Posterior cingulate gyrus (tissue), 11 donors: ENCODE results near the gene ZFHX2.
"Not testable (repeated sequence)": the region's sequence is repeated elsewhere in the genome, so short reads cannot be mapped to it uniquely, and the experiment has no call there.

Experiments used
- DNase-seq, 10 donors: peaks; one replicate each; pipeline versions ENCODE4 v3.0.0 to v3.0.0-alpha.2; 2020 to 2021; ENCODE audit warnings: mixed read lengths in 3 of 10
- intact Hi-C: fragments of 100-400 bp; cut with DNase I; formaldehyde crosslinking; loops from one replicate; pipeline ENCODE4 v1.15.1; 2023

The ZFHX2 gene

DNA sequence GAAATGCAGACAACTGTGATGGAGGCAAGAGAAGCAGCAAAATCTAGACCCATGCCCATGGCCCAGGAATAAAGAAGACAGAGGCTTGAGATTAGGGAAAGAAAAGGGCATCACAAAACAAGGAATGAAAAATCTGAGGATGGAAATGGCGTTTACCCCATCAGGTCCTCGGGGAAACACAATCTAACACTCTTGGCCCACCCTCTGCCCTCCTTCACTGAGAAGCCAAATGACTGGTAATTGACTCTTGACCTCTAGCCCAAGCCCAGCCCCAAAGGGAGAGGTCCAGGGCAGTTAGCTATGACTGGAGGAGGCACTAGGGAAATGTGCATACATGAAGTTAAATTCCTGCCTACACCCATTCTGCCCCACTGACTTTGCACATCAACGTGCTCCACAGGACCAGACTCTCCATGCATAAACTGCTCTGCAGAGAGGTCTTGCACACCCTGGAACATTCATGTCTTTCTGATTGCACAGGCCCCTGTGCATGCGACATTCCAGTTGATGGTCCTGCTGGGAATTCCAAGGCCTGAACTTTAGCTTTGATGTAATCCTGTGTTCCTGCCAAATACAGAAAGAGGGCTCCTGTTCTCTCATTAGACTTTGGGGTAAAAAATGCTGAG is 5.7 kb downstream of the ZFHX2 start:
- intact Hi-C loops = no loop called here
- peak in 1 of 10 donors; percentile 8 for DNase-seq

DNA sequence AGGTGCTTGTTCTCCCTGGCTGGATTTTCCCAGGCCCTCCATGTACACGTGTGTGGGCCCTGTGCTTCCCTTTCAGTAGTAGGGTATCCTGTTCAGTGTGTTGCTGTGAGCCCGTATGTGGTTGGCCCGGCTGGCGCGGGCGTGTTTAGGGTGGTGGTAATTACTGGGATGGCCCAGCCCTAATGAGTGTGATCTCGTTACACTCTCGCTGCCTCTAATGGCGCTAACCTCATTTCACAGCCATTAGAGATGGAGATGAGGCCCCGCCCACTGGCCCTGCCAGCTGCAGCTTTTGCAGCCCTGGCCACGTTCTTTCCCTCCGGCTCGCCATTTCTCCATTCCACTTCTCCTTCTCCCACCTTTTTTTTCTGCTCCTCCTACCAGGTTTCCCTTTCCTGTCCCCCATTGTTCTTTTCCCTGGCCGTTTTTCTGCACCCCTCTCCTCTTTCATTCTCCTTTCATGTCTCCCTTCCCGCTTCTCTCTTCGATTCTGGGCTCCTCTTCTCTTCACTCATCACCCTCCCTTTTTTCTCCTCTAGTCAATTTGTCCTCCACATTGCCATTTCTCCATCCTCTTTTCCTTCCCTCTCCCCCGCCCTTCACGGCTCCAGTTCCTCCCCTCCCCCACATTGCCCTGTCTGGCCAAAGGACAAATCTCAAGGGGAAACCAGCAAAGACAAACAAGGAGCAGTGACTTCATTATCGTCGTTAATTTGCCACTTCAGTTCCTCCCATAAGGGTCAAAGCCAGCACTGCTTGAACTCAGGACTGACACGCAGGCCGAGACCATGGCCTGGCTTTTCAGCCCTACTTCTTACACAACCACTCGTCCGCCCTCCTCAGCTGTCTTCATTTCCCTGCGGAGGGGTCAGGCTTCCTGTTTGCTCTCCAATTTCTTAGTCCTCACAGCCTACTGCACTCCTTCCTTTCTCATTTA is 6.8 kb downstream of the ZFHX2 start:
- intact Hi-C loops = no loop called here
- DNase-seq = peak; percentile 49 to 93 (median 66)

DNA sequence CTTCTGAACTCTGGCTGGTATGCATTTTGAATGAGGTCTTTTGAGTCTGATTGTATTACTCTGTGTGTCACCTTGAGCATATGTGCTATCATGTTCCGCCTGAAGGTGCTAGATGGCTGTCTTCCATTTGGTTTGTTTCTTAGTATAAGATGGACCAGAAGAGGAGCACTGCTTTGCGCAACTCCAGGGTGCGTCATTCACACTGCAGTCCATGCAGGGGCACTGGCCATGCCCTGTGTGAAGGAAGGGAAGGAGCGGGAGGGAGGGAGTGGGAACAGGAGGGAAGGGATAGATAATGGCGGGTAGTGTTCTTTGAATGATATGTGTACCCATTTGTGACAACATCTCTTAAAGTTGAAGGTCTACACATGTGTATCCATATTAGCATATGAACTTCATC is 8.2 kb downstream of the ZFHX2 start:
- intact Hi-C loops = no loop called here
- DNase-seq = peak in 3 of 10 donors; percentile 42 to 71 (median 69)

DNA sequence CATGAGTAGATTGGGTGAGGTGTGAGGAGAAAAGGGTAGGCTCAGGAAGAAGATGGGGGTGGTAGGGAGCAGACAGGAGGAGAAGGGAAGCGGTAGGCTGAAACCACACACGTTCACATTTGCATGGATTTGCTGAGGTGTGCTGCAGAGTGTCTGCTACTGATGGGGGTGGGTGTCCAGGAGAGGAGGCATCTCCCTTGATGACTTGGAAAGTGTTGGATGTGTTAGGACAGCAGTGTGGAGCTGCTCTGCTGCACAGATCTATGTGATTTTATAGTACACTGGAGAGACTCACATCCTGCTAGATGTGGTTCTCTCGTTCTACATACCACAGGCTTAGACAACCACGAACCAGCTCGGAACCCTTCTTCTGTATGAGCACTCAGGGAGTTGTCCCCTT is 9.3 kb downstream of the ZFHX2 start:
- DNase-seq = peak in 3 of 10 donors; percentile 35 to 75 (median 64)
- intact Hi-C loops = no loop called here

DNA sequence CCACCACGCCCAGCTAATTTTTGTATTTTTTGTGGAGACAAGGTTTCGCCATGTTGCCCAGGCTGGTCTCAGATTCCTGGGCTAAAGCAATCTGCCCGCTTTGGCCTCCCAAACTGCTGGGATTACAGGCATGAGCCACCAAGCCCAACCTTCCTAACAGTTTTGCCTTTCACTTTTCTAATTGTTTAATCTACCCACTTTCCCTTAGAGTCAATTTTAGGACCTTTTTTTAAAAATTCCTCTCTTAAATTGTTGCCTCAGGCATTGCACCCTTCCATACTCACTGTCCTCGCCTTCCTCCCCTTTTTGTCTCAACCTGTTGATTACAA is 11.5 kb downstream of the ZFHX2 start:
- intact Hi-C loops = loop anchor here (2.0 kb wide), 1 partner anchor 57 kb away; no protein-coding TSS in a partner anchor
- DNase-seq = peak in 1 of 10 donors; percentile 14

DNA sequence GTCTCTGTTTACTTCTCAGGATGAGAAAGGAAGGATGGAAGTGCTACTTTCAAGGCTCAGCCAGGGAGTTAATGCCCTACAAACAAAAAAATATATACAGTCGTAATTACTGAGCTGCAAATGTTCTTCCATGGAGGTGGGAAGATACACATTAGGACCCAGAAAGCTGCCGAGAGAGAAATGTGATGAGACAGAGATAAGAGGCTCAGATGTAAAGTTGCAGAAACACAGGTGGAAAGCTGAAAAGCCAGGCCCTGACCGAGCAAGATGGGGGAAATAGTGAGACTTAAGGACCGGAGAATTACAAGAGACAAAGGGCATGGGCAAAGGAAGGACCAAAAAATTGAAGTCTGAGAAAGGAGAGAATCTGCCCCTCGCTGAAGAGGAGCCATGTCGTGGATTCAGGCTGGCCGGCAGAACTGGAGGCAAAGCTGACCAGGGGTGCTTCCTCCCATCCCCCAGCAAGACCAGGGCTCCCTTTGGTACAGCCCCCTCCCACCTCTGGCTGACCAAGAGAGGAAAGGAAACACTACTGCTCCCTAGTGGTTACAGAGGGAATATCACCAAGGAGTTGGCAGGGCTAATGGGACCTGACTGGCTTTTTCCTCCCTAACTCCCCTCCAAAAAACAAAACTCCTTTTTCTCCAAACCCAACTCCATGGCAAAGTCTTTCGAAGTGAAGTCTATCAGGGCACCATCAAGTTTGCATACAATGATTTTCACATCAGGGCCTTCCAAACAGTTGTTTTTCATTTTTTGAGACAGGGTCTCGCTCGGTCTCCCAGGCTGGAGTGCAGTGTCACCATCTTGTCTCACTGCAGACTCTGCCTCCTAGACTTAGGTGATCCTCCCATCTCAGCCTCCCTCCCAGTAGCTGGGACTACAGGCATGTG is 12.1 kb downstream of the ZFHX2 start:
- peak in 4 of 10 donors; percentile 43 to 88 (median 67) for DNase-seq

DNA sequence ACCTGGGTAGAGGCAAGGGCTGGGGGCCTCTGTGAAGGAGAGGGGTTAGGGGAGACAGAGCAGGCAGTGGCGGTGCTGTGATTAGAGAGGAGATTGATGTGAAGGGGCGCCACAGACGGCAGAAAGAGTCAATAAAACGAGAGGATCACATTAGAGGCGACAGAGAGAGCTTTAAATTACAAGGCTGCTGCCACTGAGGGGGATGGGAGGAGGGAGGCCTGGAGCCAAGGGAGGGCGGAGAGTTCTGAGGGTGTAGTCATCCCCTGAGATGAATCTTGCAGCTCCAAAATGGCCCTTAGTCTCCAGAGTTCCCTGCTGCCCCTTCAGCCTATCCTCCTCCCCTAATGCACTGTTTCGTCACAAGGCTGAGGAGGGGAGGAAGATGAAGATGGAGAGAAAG is 12.8 kb downstream of the ZFHX2 start:
- intact Hi-C loops = no loop called here
- peak in 9 of 10 donors; percentile 59 to 96 (median 61) for DNase-seq

More for the DNA sequence above, 12.1 kb downstream of the ZFHX2 start:
- intact Hi-C loops = loop anchor here (2.0 kb wide), 1 partner anchor 57 kb away; no protein-coding TSS in a partner anchor

DNA sequence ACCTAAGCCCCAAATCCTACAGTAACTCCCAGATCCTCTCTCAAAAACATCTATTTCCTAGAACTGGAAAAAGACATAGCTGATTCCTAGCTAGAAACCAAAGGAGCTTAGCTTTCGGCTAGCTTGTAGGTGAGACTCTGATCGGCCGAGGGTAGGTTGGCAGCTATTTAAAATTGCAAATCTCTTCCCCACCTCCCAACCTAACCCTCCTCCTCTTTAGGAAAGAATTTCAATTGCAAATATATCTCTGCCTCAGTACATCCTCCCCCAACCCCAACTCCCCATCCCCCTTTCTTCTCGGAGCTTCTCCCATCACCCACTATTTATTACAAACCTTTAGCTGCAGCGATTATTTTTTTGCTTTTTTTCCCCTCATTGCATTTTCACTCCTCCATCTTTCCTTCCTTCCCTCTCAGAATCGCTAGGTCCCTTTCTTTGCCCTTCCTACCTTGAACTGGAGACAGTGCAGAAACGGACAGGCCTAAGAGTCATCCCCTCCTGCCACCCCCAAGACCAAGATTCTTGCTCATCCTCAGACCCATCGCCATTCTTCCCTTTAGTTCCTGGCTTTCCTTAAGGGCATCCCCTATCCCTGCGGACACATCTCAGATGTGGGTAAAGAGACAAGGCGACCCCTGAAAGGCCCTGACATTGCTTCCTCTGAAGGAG is 13.4 kb downstream of the ZFHX2 start:
- intact Hi-C loops = no loop called here
- DNase-seq = peak in 1 of 10 donors; percentile 22

DNA sequence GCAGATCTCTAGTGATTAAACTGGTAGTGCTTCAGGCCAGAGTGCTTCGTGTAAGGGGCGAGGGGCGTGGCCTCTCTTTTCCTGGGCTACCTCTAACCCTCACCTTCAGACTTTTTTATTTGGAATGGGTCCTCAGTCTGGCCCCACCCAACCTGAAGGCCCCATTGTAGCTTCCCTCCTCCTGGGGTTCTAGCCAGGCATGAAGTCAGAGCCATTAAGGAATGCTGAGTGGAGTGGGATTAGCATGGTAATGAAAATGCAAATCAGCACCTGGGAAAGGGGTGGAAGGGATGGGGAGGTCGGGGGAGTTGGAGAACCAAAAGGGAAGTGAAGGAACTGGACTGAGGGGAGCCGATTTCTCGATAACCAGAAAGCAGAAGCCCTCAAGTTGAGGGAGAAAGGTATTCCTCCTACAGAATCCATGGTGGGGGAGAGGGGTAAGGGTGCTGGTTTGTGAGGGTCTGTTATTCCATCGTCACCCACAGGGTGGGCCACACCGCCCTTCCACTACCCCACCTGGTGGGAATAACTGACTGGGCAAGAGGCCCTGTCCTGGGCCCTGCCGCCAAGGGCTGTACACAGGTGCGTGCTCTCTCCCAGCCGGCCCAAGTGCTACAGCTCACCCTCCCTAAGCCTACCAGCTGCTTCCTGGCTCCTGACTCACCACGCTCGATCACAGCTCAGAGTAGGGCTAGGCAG is 14.1 kb downstream of the ZFHX2 start:
- intact Hi-C loops = no loop called here
- DNase-seq = peak in 4 of 10 donors; percentile 62 to 85 (median 85)

DNA sequence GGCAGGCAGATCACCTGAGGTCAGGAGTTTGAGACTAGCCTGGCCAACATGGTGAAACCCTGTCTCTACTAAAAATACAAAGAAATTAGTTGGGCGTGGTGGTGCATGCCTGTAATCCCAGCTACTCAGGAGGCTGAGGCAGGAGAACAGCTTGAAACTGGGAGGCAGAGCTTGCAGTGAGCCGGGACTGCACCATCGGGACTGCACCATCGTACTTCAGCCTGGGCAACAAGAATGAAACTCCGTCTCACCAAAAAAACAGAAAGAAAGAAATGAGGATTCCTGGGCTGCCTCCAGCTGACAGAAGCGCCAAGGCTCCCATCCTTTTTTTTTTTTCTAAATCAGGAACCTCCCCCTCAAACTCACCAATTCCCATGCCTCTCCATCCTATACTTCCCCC is 14.7 kb downstream of the ZFHX2 start:
- intact Hi-C loops = not testable (repeated sequence)
- DNase-seq = peak in 3 of 10 donors; percentile 71 to 88 (median 80)

DNA sequence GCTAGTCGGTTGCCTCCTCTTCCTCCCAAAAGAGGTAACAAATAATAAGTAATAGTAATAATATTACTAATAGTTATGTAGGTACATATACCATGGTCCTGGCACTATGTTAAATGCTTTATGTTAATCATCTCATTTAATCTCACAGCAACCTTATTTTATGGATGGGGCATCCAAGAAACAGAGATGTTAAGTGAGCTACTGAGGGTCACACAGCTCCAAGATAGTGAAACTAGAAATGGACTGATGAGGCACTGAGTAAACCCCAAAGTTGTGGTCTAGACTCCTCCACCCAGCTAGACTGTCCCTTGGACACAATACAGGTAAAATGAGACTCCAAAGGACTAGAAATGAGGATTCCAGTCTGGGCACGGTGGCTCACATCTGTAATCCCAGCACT is 15.1 kb downstream of the ZFHX2 start:
- no peak for DNase-seq
- intact Hi-C loops = no loop called here

DNA sequence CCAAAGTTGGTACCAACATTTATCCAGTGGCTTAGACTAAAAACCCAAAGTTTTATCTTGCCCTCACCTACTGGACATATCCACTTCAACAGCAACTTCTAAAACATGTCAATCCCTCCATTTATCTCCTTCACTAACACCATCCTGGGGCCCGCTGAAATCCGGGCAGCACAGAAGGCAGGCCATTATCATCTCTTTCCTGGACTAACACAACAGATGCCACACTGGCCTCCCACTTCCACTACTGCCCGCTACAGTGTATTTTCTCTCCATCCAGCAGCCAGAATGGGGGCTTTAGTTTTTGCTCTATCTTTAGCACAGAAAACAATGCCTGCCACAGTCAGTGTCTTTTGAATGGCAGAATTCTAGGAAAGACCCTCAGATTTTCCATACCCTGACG is 15.6 kb downstream of the ZFHX2 start:
- intact Hi-C loops = no loop called here
- peak in 1 of 10 donors; percentile 54 for DNase-seq

DNA sequence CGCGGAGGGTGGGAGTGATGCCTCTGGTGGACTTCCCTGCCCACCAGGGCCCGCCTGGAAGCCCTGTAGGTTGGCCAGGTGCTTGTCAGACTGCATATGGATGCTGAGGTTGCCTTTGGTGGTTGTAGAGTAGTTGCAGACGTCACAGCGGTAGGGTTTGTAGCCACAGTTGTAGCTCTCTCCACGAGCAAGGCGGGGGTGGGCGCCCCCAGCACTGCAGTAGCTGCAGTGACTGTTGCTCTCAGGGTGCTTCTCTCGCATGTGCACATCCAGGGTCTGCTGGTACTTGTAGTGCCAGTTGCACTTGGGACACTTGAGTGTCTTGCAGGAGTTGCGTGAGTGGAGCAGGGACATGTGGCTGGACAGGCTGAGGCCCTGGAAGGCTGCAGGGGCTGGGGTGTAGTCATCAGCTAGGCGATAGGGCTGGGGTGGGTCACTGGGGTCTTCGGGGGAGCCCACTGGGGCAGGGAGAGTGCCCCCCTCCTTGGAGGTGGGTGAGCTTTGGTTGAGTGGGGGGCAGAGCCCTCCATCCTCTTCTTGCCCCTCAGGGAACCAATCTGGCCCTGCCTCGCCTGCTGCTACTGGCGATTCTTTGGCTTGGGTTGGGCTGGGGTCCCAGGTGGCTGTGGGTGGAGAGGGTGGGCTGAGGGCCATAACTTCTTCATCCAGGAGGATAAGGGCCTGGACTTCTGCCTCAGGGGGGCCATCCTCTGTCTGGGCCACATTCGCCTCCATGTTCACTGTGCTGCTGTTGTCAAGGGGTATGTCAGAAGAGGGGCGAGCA is 17.7 kb downstream of the ZFHX2 start:
- peak in 1 of 10 donors; percentile 64 for DNase-seq
- intact Hi-C loops = no loop called here

DNA sequence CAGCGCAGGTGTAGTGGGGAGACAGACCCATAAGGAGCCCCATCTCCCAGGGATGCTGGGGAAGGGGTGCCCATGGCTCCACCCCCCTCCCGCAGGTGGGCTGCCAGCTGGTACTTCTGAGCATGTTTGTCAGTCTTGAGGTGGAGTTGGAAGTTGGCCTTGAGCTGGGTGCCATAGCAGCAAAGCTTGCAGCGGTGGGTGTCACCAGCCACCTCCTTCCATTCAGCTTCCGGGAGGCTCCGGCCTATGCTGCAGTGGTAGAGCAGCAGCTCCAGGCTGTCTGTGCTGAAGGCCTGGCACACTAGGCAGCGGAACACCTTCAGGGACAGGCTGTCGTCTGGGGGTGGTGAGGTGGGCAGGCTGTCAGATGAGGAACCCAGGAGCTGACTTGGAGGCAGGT is 18.9 kb downstream of the ZFHX2 start:
- DNase-seq = peak in 2 of 10 donors; percentile 57 to 74
- intact Hi-C loops = no loop called here

DNA sequence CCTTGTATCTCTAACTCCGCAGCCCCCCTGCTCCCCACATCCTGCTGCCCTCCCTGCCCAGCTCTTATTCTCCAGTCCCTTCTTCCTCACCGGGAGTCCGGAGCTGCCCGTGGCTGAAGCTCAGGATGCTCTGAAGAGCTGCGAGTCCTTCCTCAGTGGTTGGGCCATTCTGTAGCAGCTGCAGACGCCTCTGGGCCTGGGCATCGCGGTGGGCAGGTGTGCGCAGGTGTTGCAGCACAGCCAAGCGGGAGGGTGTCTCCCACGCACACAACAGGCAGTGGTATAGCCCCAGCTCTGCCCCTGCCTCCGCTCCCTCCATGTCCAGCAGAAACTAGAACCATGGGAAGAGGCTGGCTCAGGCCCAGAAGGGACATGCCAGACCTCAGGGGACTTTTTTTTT is 20.2 kb downstream of the ZFHX2 start:
- no peak for DNase-seq
- intact Hi-C loops = no loop called here

DNA sequence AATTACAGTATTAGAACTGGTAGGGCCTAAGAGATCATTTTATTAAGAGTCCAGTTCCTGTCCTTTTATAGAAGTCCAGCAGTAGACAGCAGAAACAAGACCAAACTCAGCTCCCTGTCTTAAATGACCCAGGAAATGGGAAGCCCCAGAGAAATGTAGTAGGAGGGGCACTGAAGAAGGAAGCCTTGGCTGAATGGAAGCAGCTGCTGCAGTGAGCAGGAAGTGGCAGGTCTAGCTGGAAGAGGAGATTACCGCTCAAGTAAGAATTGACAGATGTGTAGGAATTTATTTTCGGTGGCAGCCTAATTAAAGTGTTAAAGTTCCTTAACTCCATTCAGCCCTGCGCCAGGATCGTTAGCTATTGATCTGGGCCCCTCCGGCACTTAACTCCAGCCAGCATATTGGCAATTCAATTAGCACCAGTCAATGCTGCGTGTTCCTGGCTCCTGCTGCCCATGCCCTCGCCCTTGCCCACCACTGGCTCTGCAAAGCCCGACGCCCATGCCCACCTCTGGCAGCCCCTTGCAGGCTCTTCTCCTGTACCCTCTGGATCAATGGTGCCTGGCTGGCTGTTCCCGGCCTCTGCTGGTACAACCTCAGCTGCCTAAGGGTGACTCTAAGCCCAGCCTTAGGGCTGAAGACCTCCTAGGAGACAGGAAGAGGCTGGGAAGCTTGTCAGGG is 21.1 kb downstream of the ZFHX2 start:
- no peak for DNase-seq
- intact Hi-C loops = no loop called here

DNA sequence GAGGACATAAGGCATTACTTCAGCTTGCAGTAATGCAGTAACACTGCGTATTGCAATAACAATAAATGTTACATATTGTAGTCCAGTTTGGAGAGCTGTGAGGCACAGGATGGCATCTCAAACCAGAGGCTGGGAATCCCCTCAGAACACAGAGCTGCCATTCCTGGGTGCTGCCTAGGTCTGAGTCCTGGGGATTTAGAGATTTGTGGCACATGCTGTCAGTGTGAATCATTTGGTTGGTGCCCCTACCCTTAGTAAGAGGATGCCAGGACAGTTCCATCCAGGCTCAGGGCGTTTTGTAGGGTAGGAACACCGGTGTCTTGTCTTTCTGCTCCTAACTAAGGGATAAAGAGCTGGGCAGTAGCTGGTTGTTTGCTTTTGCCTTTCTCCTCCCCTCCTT is 22.5 kb downstream of the ZFHX2 start:
- intact Hi-C loops = no loop called here
- no peak for DNase-seq

DNA sequence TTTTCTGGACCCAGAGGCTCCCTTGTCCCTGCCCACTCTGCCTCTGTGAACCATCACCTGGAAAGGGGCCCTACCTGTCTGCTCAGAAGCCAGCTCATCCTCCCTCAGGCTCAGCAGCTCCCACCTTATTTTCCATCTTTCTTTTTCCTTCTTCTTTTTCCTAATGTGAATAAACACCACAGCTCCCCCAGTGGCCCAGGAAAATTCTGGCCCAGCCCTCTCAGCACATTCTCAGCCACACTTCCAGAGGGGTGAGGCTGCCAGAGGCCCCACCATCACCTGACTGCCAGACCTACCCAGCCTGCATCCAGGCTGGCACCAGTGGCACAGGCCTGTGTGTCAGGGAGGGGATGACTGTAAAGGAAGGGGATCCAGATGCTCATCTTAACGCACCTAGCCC is 23.0 kb downstream of the ZFHX2 start:
- intact Hi-C loops = no loop called here
- DNase-seq = peak in 3 of 10 donors; percentile 52 to 84 (median 78)
